ENCODE results near the gene MYCBPAP.

Gene MYCBPAP

GRCh38 chr17:50557630-50558029 is 49.4 kb downstream of the MYCBPAP start:
- DNase-seq = no peak

- DNase-seq = no peak
Measured at GRCh38 chr17:50558091-50558490, 49.9 kb downstream of the MYCBPAP start.

GRCh38 chr17:50558581-50558940 is 50.3 kb downstream of the MYCBPAP start:
- DNase-seq = no peak

GRCh38 chr17:50558941-50559614 is 50.8 kb downstream of the MYCBPAP start:
- peak; percentile 19 for DNase-seq

GRCh38 chr17:50559674-50560184 is 51.5 kb downstream of the MYCBPAP start:
- DNase-seq = peak; percentile 41

- peak; percentile 90 for DNase-seq
Measured at GRCh38 chr17:50560185-50560824, 52.1 kb downstream of the MYCBPAP start, which contains the start of gene CACNA1G. CACNA1G (plus strand) TSS chr17:50560715; CDS start chr17:50561460, 745 bp downstream.

GRCh38 chr17:50560931-50561745 is 52.9 kb downstream of the MYCBPAP start:
- DNase-seq = no peak

GRCh38 chr17:50561746-50562141 is 53.5 kb downstream of the MYCBPAP start:
- DNase-seq = no peak

GRCh38 chr17:50562242-50563091 is 54.2 kb downstream of the MYCBPAP start:
- DNase-seq = peak; percentile 19

- DNase-seq = no peak
Measured at GRCh38 chr17:50563092-50563511, 54.9 kb downstream of the MYCBPAP start.

- no peak for DNase-seq
Measured at GRCh38 chr17:50564916-50565315, 56.7 kb downstream of the MYCBPAP start.

GRCh38 chr17:50565402-50566350 is 57.4 kb downstream of the MYCBPAP start:
- no peak for DNase-seq

- DNase-seq = no peak
Measured at GRCh38 chr17:50566886-50567285, 58.6 kb downstream of the MYCBPAP start.

- no peak for DNase-seq
Measured at GRCh38 chr17:50568659-50569058, 60.4 kb downstream of the MYCBPAP start.

- DNase-seq = no peak
Measured at GRCh38 chr17:50569592-50569991, 61.4 kb downstream of the MYCBPAP start.

- no peak for DNase-seq
Measured at GRCh38 chr17:50570032-50570431, 61.8 kb downstream of the MYCBPAP start.

- DNase-seq = no peak
Measured at GRCh38 chr17:50570528-50570927, 62.3 kb downstream of the MYCBPAP start.

- DNase-seq = no peak
Measured at GRCh38 chr17:50571681-50572080, 63.4 kb downstream of the MYCBPAP start.

GRCh38 chr17:50572541-50572940 is 64.3 kb downstream of the MYCBPAP start:
- DNase-seq = no peak

GRCh38 chr17:50573866-50574611 is 65.8 kb downstream of the MYCBPAP start:
- DNase-seq = no peak

Measured in activated naive CD4-positive, alpha-beta T cell treated with Interleukin-2 at 50 U/mL for 16 hours (primary cell).